Duodenal mucosa (tissue), 2 donors: Measurements from ENCODE around the gene CHORDC1.
"Not testable (repeated sequence)": the region's sequence is repeated elsewhere in the genome, so short reads cannot be mapped to it uniquely, and the experiment has no call there.

Experiments used
- H3K27ac ChIP-seq: one replicate; pipeline ENCODE4 v1.7.0; 2013; ENCODE audit warnings: low read depth, low read length
- H3K27me3 ChIP-seq, 2 donors: one replicate each; pipeline ENCODE4 v1.7.0; 2013; ENCODE audit warnings: low read length in 2 of 2, control low read depth in 1 of 2; ENCODE audit not compliant: insufficient read depth in 2 of 2, control insufficient read depth in 1 of 2
- H3K36me3 ChIP-seq, 2 donors: one replicate each; pipeline ENCODE4 v1.7.0; 2013; ENCODE audit warnings: low read length in 2 of 2, control low read depth in 1 of 2; ENCODE audit not compliant: insufficient read depth in 2 of 2, control insufficient read depth in 1 of 2
- H3K4me1 ChIP-seq, 2 donors: one replicate each; pipeline ENCODE4 v1.7.0; 2013; ENCODE audit warnings: low read length in 2 of 2, control low read depth in 1 of 2; ENCODE audit not compliant: insufficient read depth in 2 of 2, control insufficient read depth in 1 of 2
- H3K4me3 ChIP-seq, 2 donors: one replicate each; pipeline ENCODE4 v1.7.0; 2013; ENCODE audit warnings: low read length in 2 of 2, low read depth in 1 of 2
- H3K9ac ChIP-seq, 2 donors: one replicate each; pipeline ENCODE4 v1.7.0; 2013; ENCODE audit warnings: low read length in 2 of 2, low read depth in 1 of 2
- H3K9me3 ChIP-seq, 2 donors: one replicate each; pipeline ENCODE4 v1.7.0; 2013; ENCODE audit warnings: low read length in 2 of 2, control low read depth in 1 of 2; ENCODE audit not compliant: control insufficient read depth in 1 of 2

The CHORDC1 gene

GRCh38 chr11:90219438-90219837 lies 3.4 kb downstream of the CHORDC1 start:
- Histone ChIP-seq H3K9ac (no peak overlapping the region), H3K27ac (no peak overlapping the region), H3K4me1 (peaks cover 23 to 27% of the 10 kb centered on the region in 2 donors), H3K36me3 (peaks cover 0 to 7% of the 10 kb centered on the region in 2 donors), H3K27me3 (no peaks in the 10 kb centered on the region), H3K4me3 (no peak overlapping the region), H3K9me3 (no peaks in the 10 kb centered on the region)

- Histone ChIP-seq H3K9me3 (no peaks in the 10 kb centered on the region), H3K4me3 (no peak overlapping the region), H3K4me1 (peaks cover 21 to 23% of the 10 kb centered on the region in 2 donors), H3K27me3 (no peaks in the 10 kb centered on the region), H3K9ac (no peak overlapping the region), H3K36me3 (peaks cover 0 to 7% of the 10 kb centered on the region in 2 donors), H3K27ac (no peak overlapping the region)
These were observed 4.2 kb downstream of the CHORDC1 start for GRCh38 chr11:90218606-90219005.

DNA sequence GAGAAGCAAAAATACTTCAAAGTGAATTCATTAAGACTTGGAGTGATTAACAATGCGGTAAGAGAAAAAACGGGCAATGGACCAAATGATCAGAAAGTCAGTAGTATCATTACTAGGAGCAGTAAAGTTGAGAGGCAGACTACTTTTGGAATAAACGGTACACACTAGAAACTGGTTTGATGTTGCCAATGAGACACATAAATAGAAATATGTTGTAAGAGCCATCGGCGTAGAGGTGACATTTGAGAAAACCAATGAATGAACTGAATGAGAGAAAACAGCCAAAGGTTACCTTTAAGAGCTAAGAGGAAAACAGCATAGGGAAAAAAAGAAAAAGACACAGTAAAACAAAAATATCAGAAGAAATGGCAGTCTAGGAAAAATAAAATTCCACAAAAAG lies 6.2 kb downstream of the CHORDC1 start:
- H3K27me3 ChIP-seq, result no peaks in the 10 kb centered on the region
- H3K4me1 ChIP-seq, result peaks cover 13 to 15% of the 10 kb centered on the region in 2 donors
- H3K9me3 ChIP-seq, result no peaks in the 10 kb centered on the region
- no peak overlapping the region for H3K27ac ChIP-seq
- no peak overlapping the region for H3K4me3 ChIP-seq
- H3K9ac ChIP-seq, result no peak overlapping the region
- peaks cover 9 to 16% of the 10 kb centered on the region in 2 donors for H3K36me3 ChIP-seq

DNA sequence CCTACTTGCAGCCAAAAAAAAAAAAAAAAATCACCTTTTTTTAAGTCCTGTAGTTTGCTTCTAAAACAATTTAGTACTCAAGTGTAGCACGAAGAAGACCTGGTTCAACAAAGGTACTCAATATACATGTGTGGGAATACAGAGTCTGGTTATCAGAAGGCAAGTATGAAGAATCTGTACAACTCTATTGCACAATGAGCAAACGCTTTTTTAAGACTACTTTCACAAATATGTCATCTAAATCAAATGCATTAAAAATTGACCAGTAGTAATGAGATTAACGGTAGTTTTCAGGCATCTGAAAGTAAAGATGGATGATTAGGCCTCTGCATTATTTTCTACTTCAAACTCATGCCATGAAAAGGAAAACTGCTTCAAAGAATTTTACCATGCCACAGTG lies 9.5 kb downstream of the CHORDC1 start:
- H3K36me3 ChIP-seq, result peaks cover 23 to 34% of the 10 kb centered on the region in 2 donors
- H3K4me1 ChIP-seq, result no peaks in the 10 kb centered on the region
- no peak overlapping the region for H3K4me3 ChIP-seq
- no peaks in the 10 kb centered on the region for H3K9me3 ChIP-seq
- H3K9ac ChIP-seq, result no peak overlapping the region
- no peaks in the 10 kb centered on the region for H3K27me3 ChIP-seq
- H3K27ac ChIP-seq, result no peak overlapping the region

- no peak overlapping the region for H3K4me3 ChIP-seq
- H3K27ac ChIP-seq, result no peak overlapping the region
- no peaks in the 10 kb centered on the region for H3K27me3 ChIP-seq
- H3K9ac ChIP-seq, result no peak overlapping the region
- H3K36me3 ChIP-seq, result peaks cover 23 to 47% of the 10 kb centered on the region in 2 donors
- H3K9me3 ChIP-seq, result no peaks in the 10 kb centered on the region
- H3K4me1 ChIP-seq, result no peaks in the 10 kb centered on the region
These were observed 14.0 kb downstream of the CHORDC1 start for GRCh38 chr11:90208857-90209256.

GRCh38 chr11:90207992-90208391 lies 14.9 kb downstream of the CHORDC1 start:
- H3K36me3 ChIP-seq, result peaks cover 23 to 47% of the 10 kb centered on the region in 2 donors
- H3K9me3 ChIP-seq, H3K9ac ChIP-seq, H3K27me3 ChIP-seq, H3K27ac ChIP-seq, H3K4me1 ChIP-seq, H3K4me3 ChIP-seq: not testable (repeated sequence)

GRCh38 chr11:90204832-90205646 lies 17.8 kb downstream of the CHORDC1 start:
- Histone ChIP-seq H3K9ac (no peak overlapping the region), H3K9me3 (no peaks in the 10 kb centered on the region), H3K27me3 (no peaks in the 10 kb centered on the region), H3K4me1 (no peaks in the 10 kb centered on the region), H3K4me3 (no peak overlapping the region), H3K27ac (no peak overlapping the region), H3K36me3 (peaks cover 8 to 48% of the 10 kb centered on the region in 2 donors)

DNA sequence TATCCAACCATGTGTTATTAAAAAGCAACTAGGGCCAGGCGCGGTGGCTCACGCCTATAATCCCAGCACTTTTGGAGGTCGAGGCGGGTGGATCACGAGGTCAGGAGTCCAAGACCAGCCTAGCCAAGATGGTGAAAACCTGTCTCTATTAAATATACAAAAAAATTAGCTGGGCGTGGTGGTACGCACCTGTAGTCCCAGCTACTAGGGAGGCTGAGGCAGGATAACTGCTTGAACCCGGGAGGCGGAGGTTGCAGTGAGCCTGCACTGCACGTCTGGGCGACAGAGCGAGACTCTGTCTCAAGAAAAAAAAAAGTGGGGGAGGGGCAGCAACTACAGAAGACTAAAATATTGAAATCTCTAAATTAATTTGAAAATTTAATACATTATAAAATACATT lies 18.4 kb downstream of the CHORDC1 start:
- H3K9ac ChIP-seq, result no peak overlapping the region
- no peak overlapping the region for H3K27ac ChIP-seq
- H3K4me1 ChIP-seq, result no peaks in the 10 kb centered on the region
- no peaks in the 10 kb centered on the region for H3K27me3 ChIP-seq
- peaks cover 4 to 42% of the 10 kb centered on the region in 2 donors for H3K36me3 ChIP-seq
- H3K4me3 ChIP-seq, result no peak overlapping the region
- H3K9me3 ChIP-seq, result no peaks in the 10 kb centered on the region

DNA sequence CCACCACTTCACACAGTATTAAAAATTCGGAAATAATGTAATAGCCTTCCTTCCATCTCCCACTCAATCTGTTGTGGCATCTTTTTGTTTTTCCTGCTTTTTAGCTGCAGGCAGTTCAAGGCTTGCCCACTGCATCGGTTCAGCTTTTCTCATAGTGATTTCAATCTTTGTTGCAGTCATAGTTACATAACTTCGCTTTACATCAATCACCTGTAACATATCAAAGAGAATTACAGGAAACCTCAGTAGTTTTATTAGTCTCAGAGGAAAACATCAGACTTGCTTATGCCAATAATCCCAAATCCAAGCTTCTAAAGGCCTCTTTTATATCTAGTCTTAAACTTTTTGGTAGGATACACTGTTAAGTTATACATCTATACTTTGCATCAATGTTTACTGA lies 20.5 kb downstream of the CHORDC1 start:
- Histone ChIP-seq H3K36me3 (peaks cover 0 to 26% of the 10 kb centered on the region in 2 donors), H3K4me1 (no peaks in the 10 kb centered on the region)

GRCh38 chr11:90197377-90197776 lies 25.5 kb downstream of the CHORDC1 start:
- H3K4me3 ChIP-seq, result no peak overlapping the region
- no peaks in the 10 kb centered on the region for H3K4me1 ChIP-seq
- no peaks in the 10 kb centered on the region for H3K27me3 ChIP-seq
- peaks cover 0 to 10% of the 10 kb centered on the region in 2 donors for H3K36me3 ChIP-seq
- no peak overlapping the region for H3K9ac ChIP-seq
- no peaks in the 10 kb centered on the region for H3K9me3 ChIP-seq
- no peak overlapping the region for H3K27ac ChIP-seq

More for the DNA sequence above, 20.5 kb downstream of the CHORDC1 start:
- H3K9me3 ChIP-seq, result no peaks in the 10 kb centered on the region
- no peak overlapping the region for H3K4me3 ChIP-seq
- no peaks in the 10 kb centered on the region for H3K27me3 ChIP-seq
- no peak overlapping the region for H3K27ac ChIP-seq
- no peak overlapping the region for H3K9ac ChIP-seq
